Measurements from ENCODE around the gene FKBP7.
"Not testable (repeated sequence)": the region's sequence is repeated elsewhere in the genome, so short reads cannot be mapped to it uniquely, and the experiment has no call there.

Gene FKBP7

DNA sequence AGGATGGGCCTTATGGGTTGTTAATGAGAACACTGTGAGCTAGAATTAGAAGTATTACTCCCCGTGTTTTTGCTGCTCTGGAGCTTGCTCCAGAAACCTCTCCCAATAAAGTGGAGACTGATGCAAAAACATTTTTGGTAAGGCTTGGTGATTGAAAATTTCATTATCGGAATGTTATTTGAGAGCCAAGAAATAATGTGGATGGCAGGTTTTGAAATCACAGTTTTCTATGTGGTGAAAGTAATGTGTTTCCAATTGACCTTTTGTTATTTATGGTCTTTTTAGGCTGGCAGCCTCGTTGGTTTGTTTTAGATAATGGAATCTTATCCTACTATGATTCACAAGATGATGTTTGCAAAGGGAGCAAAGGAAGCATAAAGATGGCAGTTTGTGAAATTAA, 7.0 kb upstream of the FKBP7 start:
- no peak for DNase-seq (ENCODE audit: low spot score)

DNA sequence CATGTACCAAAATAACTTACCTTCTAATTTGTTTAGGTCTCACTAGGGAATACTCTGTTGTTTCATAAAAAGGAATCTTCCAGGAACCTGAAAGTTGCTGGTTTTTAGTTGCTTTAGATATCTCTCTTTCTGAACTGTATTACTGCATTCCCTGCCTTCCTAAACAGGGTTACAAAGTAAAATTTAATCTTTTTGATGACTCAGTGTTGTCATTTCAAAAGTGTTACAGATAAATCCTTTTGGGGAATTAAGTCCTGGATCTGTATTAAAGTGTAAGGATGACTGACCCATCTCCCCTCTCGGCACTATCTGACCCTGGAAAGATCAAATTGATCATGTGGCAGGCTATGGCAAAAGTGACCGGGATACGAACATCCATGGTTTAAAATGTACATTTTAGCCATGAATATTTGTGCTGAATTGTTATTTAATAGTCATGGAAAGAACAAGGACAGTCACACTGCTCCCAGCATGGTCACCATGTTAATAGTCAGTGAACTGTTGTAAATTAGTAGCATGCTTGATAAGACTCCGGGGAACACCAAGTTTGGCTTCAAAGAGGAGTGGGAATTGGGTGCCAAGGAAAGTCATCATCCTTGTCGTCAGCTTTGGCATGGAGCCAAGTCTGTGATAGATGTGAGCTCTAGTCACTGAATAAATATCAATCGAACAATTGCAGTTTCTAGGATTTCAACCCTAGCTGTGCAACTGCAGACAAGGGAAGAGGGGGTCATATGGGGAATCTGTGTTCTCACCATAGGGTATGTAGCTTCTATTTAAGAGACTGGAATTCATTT, 6.0 kb upstream of the FKBP7 start:
- DNase-seq (ENCODE audit: low spot score): no peak

GRCh38 chr2:178482437-178482836, 4.0 kb upstream of the FKBP7 start:
- no peak for DNase-seq (ENCODE audit: low spot score)

DNA sequence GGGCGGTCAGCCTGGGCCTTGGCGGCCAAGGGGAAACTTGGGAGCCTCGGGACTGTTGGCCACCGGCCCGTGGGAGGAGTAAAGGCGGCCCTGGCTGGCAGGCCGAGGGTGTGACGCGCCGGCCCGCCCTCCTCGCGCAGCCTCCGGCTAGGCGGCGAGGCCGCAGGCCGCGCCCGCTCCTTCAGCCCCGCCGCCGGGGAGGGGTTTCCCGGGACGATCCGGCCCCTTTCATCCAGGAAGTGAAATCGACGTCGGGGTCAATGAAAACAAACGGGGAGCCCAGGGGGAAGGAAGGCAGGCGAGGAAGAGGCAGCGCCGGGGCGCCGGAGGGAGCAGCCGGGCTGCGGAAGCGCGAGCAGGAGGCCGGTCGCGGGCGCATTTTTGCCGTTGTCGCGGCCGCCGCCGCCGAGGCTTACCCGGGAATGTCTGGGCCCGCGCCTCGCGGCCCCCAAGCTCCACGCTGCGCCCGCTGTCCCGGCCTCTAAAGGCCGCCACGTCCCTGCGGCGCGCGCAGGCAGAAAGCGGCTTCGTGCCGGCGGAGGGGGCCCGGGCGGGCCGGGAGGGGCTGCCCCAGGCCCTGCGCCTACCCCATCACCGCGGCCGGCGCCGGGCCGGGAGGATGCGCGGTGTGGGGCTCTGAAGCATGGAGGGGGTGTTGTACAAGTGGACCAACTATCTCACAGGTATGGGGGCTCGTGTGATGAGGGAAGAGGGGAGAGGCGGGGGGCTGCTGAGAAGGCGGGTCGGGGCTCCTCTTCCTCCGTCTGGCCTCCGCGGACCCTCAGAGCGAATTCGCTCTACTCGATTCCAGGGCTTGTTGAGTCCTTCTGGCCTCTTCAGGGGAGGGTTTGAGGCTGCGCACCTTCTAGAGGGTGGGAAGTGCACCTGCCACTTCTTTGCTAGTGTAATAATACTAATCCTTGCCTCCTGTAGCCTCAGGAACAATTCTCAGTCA, 2.1 kb upstream of the FKBP7 start, which contains the start of gene PLEKHA3:
Gene PLEKHA3 (plus strand): TSS at position 231 of the 955 bp plus-strand sequence. CDS start 413 bp downstream, at position 644.
- peak; percentile 90 for DNase-seq (ENCODE audit: low spot score)

- DNase-seq (ENCODE audit: low spot score): no peak
These were observed 1.4 kb upstream of the FKBP7 start for GRCh38 chr2:178479758-178480226.

DNA sequence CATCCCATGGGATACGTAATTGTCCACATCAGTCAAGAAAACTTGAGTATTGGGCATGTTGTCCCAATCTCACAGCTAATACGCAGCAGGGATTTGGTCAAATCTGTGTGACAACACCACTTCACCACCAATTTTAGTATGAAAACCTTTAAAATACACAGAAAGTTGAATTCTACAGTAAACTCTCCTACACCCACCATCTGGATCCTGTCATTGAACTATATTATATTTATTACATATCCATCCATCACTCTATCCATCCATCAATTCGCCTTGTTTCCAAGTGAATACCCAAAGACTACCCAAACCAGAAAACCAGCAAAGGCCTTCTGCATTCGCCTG, 846 bp upstream of the FKBP7 start:
- no peak for DNase-seq (ENCODE audit: low spot score)

GRCh38 chr2:178478130-178478438, 316 bp downstream of the FKBP7 start:
- DNase-seq (ENCODE audit: low spot score): no peak

DNA sequence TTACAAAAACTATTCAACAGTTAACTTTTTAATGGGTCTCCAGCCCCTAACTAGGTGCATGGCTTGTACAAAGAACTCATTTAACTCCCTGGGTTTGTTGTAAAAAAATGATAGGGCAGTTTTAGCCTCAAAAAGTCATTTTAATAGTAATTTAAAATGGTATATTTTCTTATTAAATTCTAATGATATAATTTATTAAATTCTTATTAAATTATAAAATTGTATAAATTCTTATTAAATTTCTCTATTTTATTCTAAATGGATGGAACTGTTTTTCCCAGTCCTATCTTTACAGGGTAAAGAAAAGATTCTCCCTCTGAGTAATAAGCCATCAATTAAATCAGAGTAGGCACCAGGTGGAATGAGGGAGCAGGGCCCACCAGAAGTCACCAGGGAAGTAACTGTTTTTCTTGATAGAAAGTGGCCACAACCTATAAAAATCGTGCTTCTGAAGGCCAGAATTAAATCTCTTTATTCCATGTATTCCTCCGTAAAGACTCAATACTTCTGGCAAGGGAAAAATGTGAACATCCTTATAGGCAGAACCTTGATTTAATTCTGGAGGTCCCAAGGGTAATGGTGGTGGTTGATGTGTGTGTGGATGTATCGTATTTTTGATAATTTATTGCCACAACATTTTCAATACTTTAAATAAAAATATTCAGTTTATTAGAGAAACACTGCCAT, 814 bp downstream of the FKBP7 start:
- no peak for DNase-seq (ENCODE audit: low spot score)

- no peak for DNase-seq (ENCODE audit: low spot score)
These were observed 1.9 kb downstream of the FKBP7 start for GRCh38 chr2:178476477-178476876.

- no peak for DNase-seq (ENCODE audit: low spot score)
These were observed 3.8 kb downstream of the FKBP7 start for GRCh38 chr2:178474560-178474959.

GRCh38 chr2:178473931-178474330, 4.5 kb downstream of the FKBP7 start:
- no peak for DNase-seq (ENCODE audit: low spot score)

GRCh38 chr2:178473373-178473772, 5.0 kb downstream of the FKBP7 start:
- no peak for DNase-seq (ENCODE audit: low spot score)

- DNase-seq (ENCODE audit: low spot score): not testable (repeated sequence)
These were observed 7.1 kb downstream of the FKBP7 start for GRCh38 chr2:178471313-178471712.

DNA sequence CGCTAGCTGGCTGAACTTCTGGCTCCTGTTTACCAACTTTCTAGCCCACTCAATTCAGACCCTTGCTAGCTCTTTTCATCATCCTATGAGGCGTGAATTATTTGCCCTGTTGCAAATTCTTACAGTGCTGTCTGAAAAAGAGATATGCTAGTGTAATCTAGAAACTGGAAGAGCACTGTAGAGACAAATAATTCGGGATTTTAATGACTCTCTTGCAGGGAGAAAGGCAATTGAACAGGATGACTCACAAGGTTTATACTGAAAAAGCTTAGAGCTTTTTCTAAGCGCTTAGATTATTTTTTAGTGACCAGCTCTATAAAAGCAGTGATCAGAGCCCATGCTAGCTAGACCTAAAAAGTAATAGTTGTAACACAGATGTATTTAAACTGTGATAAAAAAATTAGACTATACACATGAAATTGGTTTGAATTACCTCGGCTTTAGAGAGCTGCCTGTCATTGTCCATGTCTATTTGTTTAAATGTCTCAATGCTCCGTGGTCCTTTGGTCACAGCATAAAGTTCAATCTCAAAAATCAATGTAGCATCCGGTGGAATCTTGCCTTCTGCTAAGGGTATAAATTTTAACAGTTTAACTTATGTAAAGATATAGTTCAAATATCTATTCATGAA, 9.1 kb downstream of the FKBP7 start:
- no peak for DNase-seq (ENCODE audit: low spot score)

GRCh38 chr2:178457390-178457886, 21.0 kb downstream of the FKBP7 start:
- DNase-seq (ENCODE audit: low spot score): no peak

DNA sequence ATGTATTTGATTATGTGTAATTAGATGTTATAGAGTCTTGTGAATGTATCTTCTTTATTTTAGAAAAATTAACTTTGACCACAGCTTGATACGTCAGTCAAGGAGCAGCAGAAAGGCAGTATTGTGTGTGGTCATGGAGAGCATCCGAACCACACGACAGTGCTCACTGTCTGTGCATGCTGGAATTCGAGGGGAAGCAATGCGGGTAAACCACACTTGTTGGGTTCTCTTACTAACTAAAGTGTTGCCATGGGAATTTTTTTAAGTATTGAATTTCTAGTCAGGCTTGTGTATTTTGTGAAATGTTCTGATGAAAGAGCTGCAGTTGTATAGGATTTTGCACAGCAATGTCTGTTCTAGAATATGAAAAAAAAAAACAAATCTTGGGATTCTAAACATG, 22.5 kb downstream of the FKBP7 start:
- DNase-seq (ENCODE audit: low spot score): no peak

GRCh38 chr2:178452870-178453269, 25.5 kb downstream of the FKBP7 start:
- no peak for DNase-seq (ENCODE audit: low spot score)

DNA sequence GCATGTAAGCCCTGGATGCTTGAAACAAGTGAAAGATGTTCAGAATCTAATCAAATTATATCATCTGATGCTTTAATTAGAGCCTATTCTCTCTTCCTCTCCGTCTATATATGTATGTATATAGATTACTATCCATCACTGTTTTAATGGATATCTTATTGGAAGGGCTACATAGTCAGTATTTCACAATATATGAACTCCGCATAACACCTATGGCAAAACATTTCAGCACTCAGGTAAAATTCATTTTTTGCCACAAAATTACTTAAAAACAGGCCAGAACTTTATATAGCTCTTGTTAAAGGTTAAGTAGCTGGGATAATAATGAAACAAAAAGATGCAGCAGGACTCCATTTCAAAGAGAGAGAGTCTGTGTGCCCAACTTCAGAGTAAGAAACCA, 26.1 kb downstream of the FKBP7 start:
- no peak for DNase-seq (ENCODE audit: low spot score)

DNA sequence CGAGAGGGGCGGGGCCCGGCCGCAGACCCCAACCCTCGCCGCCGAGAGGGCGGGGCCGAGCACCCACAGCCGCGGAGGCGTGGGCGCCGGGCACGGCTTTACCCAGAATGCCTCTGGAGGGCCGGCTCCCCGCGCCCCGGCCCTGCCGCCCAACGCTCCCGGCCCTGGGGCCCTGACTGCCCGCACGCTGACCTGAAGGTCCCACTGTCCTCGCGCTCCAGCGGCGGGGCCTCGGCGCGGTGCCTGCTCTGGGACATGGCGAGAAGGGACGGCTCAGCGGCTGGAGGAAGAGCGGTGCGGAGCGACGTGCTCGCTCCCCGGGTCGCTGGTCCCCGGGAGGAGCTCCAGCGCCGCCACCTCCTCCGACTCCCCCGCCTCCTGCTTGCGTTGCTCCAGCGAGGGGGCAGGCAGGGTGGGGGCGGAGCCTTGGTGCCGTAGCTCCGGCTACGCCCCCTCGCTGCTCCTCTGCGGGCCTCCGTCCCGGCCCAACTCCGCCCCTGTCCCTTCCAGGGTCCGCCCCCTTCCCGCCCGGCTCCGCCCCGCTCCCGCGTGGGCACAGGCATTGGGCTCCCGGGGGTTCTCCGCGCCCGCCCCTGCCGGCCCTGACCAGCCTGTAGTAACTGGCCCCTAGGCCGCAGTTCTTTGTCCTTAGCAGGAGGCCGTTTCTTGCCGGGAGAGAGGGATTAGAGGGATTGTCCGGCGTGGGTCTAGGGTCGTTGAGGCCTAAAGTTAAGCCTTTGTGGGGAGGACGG, 27.4 kb downstream of the FKBP7 start, which contains the start of the genes PJVK and PRKRA:
Gene PJVK (plus strand): TSS at position 605 of the 752 bp plus-strand sequence. CDS start 2,032 bp downstream, outside the sequence.
Gene PRKRA (minus strand): TSS at position 402 of the 752 bp plus-strand sequence. CDS start 145 bp downstream, at position 257.
- peak; percentile 99 for DNase-seq (ENCODE audit: low spot score)

DNA sequence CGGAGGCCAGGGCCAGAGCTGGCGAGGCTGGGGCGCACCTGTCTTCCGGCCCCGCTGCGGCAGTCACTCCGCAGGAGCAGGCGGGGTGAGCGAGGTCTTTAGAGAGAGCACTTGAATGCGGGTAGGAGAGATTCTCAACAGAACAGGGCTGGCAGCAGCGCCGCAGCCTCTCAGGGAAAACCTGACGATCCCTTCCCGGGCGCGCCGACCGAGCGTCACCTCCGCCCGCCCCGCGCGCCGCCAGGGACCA, 28.0 kb downstream of the FKBP7 start:
- no peak for DNase-seq (ENCODE audit: low spot score)

Measured in ecto neural progenitor cell (in vitro differentiated cells).